Measurements from ENCODE around the gene TACR1. TPM values are rescaled to one million over a fixed set of nuclear protein-coding genes. Genes with fewer than 3 reads are reported as not detected.
A peak's percentile ranks its signal among the peaks of the same experiment; 100 is the strongest.

The TACR1 gene
- total and polyA plus RNA-seq, 2 donors (not counting 1 experiment from before 2014, with no cell fraction given), result 0.01 to 0.05 TPM

- peaks cover 1 to 6% (median 3%) of the 10 kb centered on the region in 3 donors for H3K9me3 ChIP-seq (ENCODE audit: control extremely low read depth in 1 of 3, control insufficient read depth in 2 of 3, insufficient read depth in 1 of 3, low read length in 2 of 3)
- H3K27ac Mint-ChIP-seq, result no peak overlapping the region
- DNase-seq, result no peak
- ChIA-PET CTCF (no interaction called here), POLR2A (no interaction called here)
- H3K79me2 ChIP-seq (ENCODE audit: control insufficient read depth, insufficient read depth, low read length), result no peaks in the 10 kb centered on the region
- H3K27ac ChIP-seq (ENCODE audit: low read length in 2 of 2), result no peak overlapping the region
- no peaks in the 10 kb centered on the region for H3K4me1 Mint-ChIP-seq
- intact Hi-C loops (cut with micrococcal nuclease), result no loop called here
- peaks cover 3% of the 10 kb centered on the region for H3K9me3 Mint-ChIP-seq (ENCODE audit: insufficient read depth)
- no peaks in the 10 kb centered on the region for H4K20me1 ChIP-seq (ENCODE audit: control insufficient read depth, insufficient read depth, low read length, poor library complexity, severe bottlenecking)
- H3K4me3 ChIP-seq (ENCODE audit: control extremely low read depth in 1 of 5, extremely low read depth in 1 of 5, insufficient read depth in 1 of 5, low read depth in 2 of 5, low read length in 4 of 5), result no peak overlapping the region
- H3K4me3 Mint-ChIP-seq, result no peak overlapping the region
- TF ChIP-seq, protein P1, sequence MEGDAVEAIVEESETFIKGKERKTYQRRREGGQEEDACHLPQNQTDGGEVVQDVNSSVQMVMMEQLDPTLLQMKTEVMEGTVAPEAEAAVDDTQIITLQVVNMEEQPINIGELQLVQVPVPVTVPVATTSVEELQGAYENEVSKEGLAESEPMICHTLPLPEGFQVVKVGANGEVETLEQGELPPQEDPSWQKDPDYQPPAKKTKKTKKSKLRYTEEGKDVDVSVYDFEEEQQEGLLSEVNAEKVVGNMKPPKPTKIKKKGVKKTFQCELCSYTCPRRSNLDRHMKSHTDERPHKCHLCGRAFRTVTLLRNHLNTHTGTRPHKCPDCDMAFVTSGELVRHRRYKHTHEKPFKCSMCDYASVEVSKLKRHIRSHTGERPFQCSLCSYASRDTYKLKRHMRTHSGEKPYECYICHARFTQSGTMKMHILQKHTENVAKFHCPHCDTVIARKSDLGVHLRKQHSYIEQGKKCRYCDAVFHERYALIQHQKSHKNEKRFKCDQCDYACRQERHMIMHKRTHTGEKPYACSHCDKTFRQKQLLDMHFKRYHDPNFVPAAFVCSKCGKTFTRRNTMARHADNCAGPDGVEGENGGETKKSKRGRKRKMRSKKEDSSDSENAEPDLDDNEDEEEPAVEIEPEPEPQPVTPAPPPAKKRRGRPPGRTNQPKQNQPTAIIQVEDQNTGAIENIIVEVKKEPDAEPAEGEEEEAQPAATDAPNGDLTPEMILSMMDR (IDR thresholded peaks at IDR 0.05), result no peak
- TF ChIP-seq EZH2 (IDR thresholded peaks at IDR 0.05; ENCODE audit: borderline replicate concordance, insufficient read depth, low read depth, low read length, poor library complexity, severe bottlenecking), result no peak
- H3K4me2 ChIP-seq (replicated peaks; ENCODE audit: low read depth, low read length, poor library complexity, severe bottlenecking), result no peak overlapping the region
- no peak overlapping the region for H2AFZ ChIP-seq (ENCODE audit: insufficient read depth, low read depth, low read length, poor library complexity, severe bottlenecking)
- H3K36me3 ChIP-seq (replicated peaks in 1 of 2; ENCODE audit: control extremely low read depth in 1 of 2, control insufficient read depth in 1 of 2, extremely low read depth in 1 of 2, insufficient read depth in 2 of 2, low read length in 1 of 2), result no peaks in the 10 kb centered on the region
- H3K27me3 Mint-ChIP-seq, result peaks cover 3% of the 10 kb centered on the region
- ATAC-seq (ENCODE audit: low read depth), result no peak
- H3K27me3 ChIP-seq (replicated peaks in 1 of 4; ENCODE audit: control extremely low read depth in 1 of 4, control insufficient read depth in 3 of 4, insufficient read depth in 4 of 4, low read length in 3 of 4), result no peaks in the 10 kb centered on the region
- no peaks in the 10 kb centered on the region for H3K4me1 ChIP-seq (ENCODE audit: control insufficient read depth in 2 of 2, insufficient read depth in 2 of 2, low read length in 2 of 2)
- no peak overlapping the region for H3K9ac ChIP-seq (ENCODE audit: low read length)
- 82% methylated on average over 4 of the region's 4 CpGs for WGBS (ENCODE audit: insufficient coverage)
Observed at GRCh38 chr2:75099521-75099922, 99.8 kb downstream of the TACR1 start.

- no peak overlapping the region for H3K27ac Mint-ChIP-seq
- ATAC-seq (ENCODE audit: low read depth) (no peak), DNase-seq (peak; percentile 6)
- no peaks in the 10 kb centered on the region for H3K4me1 Mint-ChIP-seq
- Histone ChIP-seq H3K79me2 (ENCODE audit: control insufficient read depth, insufficient read depth, low read length) (no peaks in the 10 kb centered on the region), H3K36me3 (replicated peaks in 1 of 2; ENCODE audit: control extremely low read depth in 1 of 2, control insufficient read depth in 1 of 2, extremely low read depth in 1 of 2, insufficient read depth in 2 of 2, low read length in 1 of 2) (no peaks in the 10 kb centered on the region), H3K27me3 (replicated peaks in 1 of 4; ENCODE audit: control extremely low read depth in 1 of 4, control insufficient read depth in 3 of 4, insufficient read depth in 4 of 4, low read length in 3 of 4) (no peaks in the 10 kb centered on the region), H4K20me1 (ENCODE audit: control insufficient read depth, insufficient read depth, low read length, poor library complexity, severe bottlenecking) (no peaks in the 10 kb centered on the region), H3K4me1 (ENCODE audit: control insufficient read depth in 2 of 2, insufficient read depth in 2 of 2, low read length in 2 of 2) (no peaks in the 10 kb centered on the region), H3K9me3 (ENCODE audit: control extremely low read depth in 1 of 3, control insufficient read depth in 2 of 3, insufficient read depth in 1 of 3, low read length in 2 of 3) (peaks cover 1 to 6% (median 3%) of the 10 kb centered on the region in 3 donors), H3K9ac (ENCODE audit: low read length) (no peak overlapping the region), H2AFZ (ENCODE audit: insufficient read depth, low read depth, low read length, poor library complexity, severe bottlenecking) (no peak overlapping the region), H3K4me3 (ENCODE audit: control extremely low read depth in 1 of 5, extremely low read depth in 1 of 5, insufficient read depth in 1 of 5, low read depth in 2 of 5, low read length in 4 of 5) (no peak overlapping the region), H3K4me2 (replicated peaks; ENCODE audit: low read depth, low read length, poor library complexity, severe bottlenecking) (no peak overlapping the region), H3K27ac (ENCODE audit: low read length in 2 of 2) (no peak overlapping the region)
- CTCF ChIA-PET, result interaction anchor here (1.2 kb wide), 1 partner anchor 369 kb away, joined by 4 read pairs; no protein-coding TSS in a partner anchor
- TF ChIP-seq, protein P1 (IDR thresholded peaks at IDR 0.05), result no peak
- TF ChIP-seq EZH2 (IDR thresholded peaks at IDR 0.05; ENCODE audit: borderline replicate concordance, insufficient read depth, low read depth, low read length, poor library complexity, severe bottlenecking), result no peak
- 38% methylated on average over 2 of the region's 2 CpGs for WGBS (ENCODE audit: insufficient coverage)
- H3K4me3 Mint-ChIP-seq, result no peak overlapping the region
- POLR2A ChIA-PET, result no interaction called here
- peaks cover 3% of the 10 kb centered on the region for H3K27me3 Mint-ChIP-seq
- H3K9me3 Mint-ChIP-seq (ENCODE audit: insufficient read depth), result peaks cover 3% of the 10 kb centered on the region
- intact Hi-C loops (cut with micrococcal nuclease), result no loop called here
Observed at GRCh38 chr2:75098856-75099255, 100.5 kb downstream of the TACR1 start.

All from B cell (primary cell).